ENCODE results near the gene CAMKV. TPM values are rescaled to one million over a fixed set of nuclear protein-coding genes. Genes with fewer than 3 reads are reported as not detected.

The CAMKV gene
- total RNA-seq, 1 donor from 2014 or later = 0.96 TPM

GRCh38 chr3:49903451-49904424 lies 34.0 kb upstream of the CAMKV start, which contains the start of gene MST1R:
TSS of gene MST1R (minus strand) at chr3:49903873. CDS start at chr3:49903609, 264 bp downstream.
- H3K27ac Mint-ChIP-seq = peak within 1 kb of the TSS; percentile 90
- peaks cover 32% of the 10 kb centered on the region for H3K4me1 Mint-ChIP-seq (ENCODE audit: low read depth)
- peak within 1 kb of the TSS; percentile 86 for H3K4me3 Mint-ChIP-seq
- no peaks in the 10 kb centered on the region for H3K9me3 Mint-ChIP-seq
- no peaks in the 10 kb centered on the region for H3K27me3 Mint-ChIP-seq (ENCODE audit: insufficient read depth)
- intact Hi-C loops (cut with micrococcal nuclease) = loop anchor here (1.0 to 5.0 kb wide), 5 partner anchors 26 to 396 kb away; partner anchors contain the start of genes HYAL3, IP6K1, MON1A and NAA80
- DNase-seq (ENCODE audit: low spot score) = peak; percentile 86
- H3K36me3 Mint-ChIP-seq (ENCODE audit: low read depth) = peaks cover 2% of the 10 kb centered on the region

GRCh38 chr3:49902511-49903345 lies 33.0 kb upstream of the CAMKV start:
- intact Hi-C loops (cut with micrococcal nuclease) = loop anchor here (1.0 to 5.0 kb wide), 5 partner anchors 27 to 397 kb away; partner anchors contain the start of genes HYAL3, IP6K1, MON1A and NAA80
- Mint-ChIP-seq H3K27ac (no peak overlapping the region), H3K27me3 (ENCODE audit: insufficient read depth) (no peaks in the 10 kb centered on the region), H3K36me3 (ENCODE audit: low read depth) (peaks cover 2% of the 10 kb centered on the region), H3K4me3 (no peak overlapping the region), H3K9me3 (no peaks in the 10 kb centered on the region), H3K4me1 (ENCODE audit: low read depth) (peaks cover 32% of the 10 kb centered on the region)
- no peak for DNase-seq (ENCODE audit: low spot score)

GRCh38 chr3:49901366-49902339 lies 31.9 kb upstream of the CAMKV start:
- H3K4me1 Mint-ChIP-seq (ENCODE audit: low read depth) = peaks cover 24% of the 10 kb centered on the region
- intact Hi-C loops (cut with micrococcal nuclease) = loop anchor here (5.0 kb wide), 2 partner anchors 114 to 364 kb away; partner anchors contain the start of gene IP6K1
- H3K9me3 Mint-ChIP-seq = no peaks in the 10 kb centered on the region
- peaks cover 2% of the 10 kb centered on the region for H3K36me3 Mint-ChIP-seq (ENCODE audit: low read depth)
- no peaks in the 10 kb centered on the region for H3K27me3 Mint-ChIP-seq (ENCODE audit: insufficient read depth)
- no peak for DNase-seq (ENCODE audit: low spot score)
- no peak overlapping the region for H3K27ac Mint-ChIP-seq
- no peak overlapping the region for H3K4me3 Mint-ChIP-seq

- no peaks in the 10 kb centered on the region for H3K27me3 Mint-ChIP-seq (ENCODE audit: insufficient read depth)
- H3K4me1 Mint-ChIP-seq (ENCODE audit: low read depth) = peaks cover 14% of the 10 kb centered on the region
- H3K27ac Mint-ChIP-seq = no peak overlapping the region
- no peaks in the 10 kb centered on the region for H3K9me3 Mint-ChIP-seq
- intact Hi-C loops (cut with micrococcal nuclease) = loop anchor here (5.0 kb wide), 2 partner anchors 113 to 363 kb away; partner anchors contain the start of gene IP6K1
- DNase-seq (ENCODE audit: low spot score) = no peak
- H3K4me3 Mint-ChIP-seq = no peak overlapping the region
- H3K36me3 Mint-ChIP-seq (ENCODE audit: low read depth) = peaks cover 2% of the 10 kb centered on the region
These were observed 30.9 kb upstream of the CAMKV start for GRCh38 chr3:49900491-49901153.

- H3K4me1 Mint-ChIP-seq (ENCODE audit: low read depth) = peaks cover 8% of the 10 kb centered on the region
- H3K27me3 Mint-ChIP-seq (ENCODE audit: insufficient read depth) = no peaks in the 10 kb centered on the region
- no peak overlapping the region for H3K4me3 Mint-ChIP-seq
- peaks cover 2% of the 10 kb centered on the region for H3K36me3 Mint-ChIP-seq (ENCODE audit: low read depth)
- H3K27ac Mint-ChIP-seq = no peak overlapping the region
- no peaks in the 10 kb centered on the region for H3K9me3 Mint-ChIP-seq
- intact Hi-C loops (cut with micrococcal nuclease) = loop anchor here (5.0 kb wide), 2 partner anchors 113 to 363 kb away; partner anchors contain the start of gene IP6K1
- no peak for DNase-seq (ENCODE audit: low spot score)
These were observed 30.1 kb upstream of the CAMKV start for GRCh38 chr3:49899815-49900214.

- Mint-ChIP-seq H3K36me3 (ENCODE audit: low read depth) (peaks cover 1% of the 10 kb centered on the region), H3K27ac (no peak overlapping the region), H3K4me1 (ENCODE audit: low read depth) (peaks cover 3% of the 10 kb centered on the region), H3K4me3 (no peak overlapping the region), H3K27me3 (ENCODE audit: insufficient read depth) (no peaks in the 10 kb centered on the region), H3K9me3 (no peaks in the 10 kb centered on the region)
- intact Hi-C loops (cut with micrococcal nuclease) = no loop called here
- DNase-seq (ENCODE audit: low spot score) = no peak
These were observed 29.3 kb upstream of the CAMKV start for GRCh38 chr3:49898991-49899390.

GRCh38 chr3:49896345-49896744 lies 26.6 kb upstream of the CAMKV start:
- Mint-ChIP-seq H3K9me3 (no peaks in the 10 kb centered on the region), H3K4me3 (no peak overlapping the region), H3K4me1 (ENCODE audit: low read depth) (no peaks in the 10 kb centered on the region), H3K27ac (no peak overlapping the region), H3K36me3 (ENCODE audit: low read depth) (no peaks in the 10 kb centered on the region), H3K27me3 (ENCODE audit: insufficient read depth) (no peaks in the 10 kb centered on the region)
- intact Hi-C loops (cut with micrococcal nuclease) = no loop called here
- no peak for DNase-seq (ENCODE audit: low spot score)

- intact Hi-C loops (cut with micrococcal nuclease) = no loop called here
- Mint-ChIP-seq H3K4me3 (no peak overlapping the region), H3K9me3 (no peaks in the 10 kb centered on the region), H3K27me3 (ENCODE audit: insufficient read depth) (no peaks in the 10 kb centered on the region), H3K27ac (no peak overlapping the region), H3K4me1 (ENCODE audit: low read depth) (no peaks in the 10 kb centered on the region), H3K36me3 (ENCODE audit: low read depth) (no peaks in the 10 kb centered on the region)
- DNase-seq (ENCODE audit: low spot score) = no peak
These were observed 26.1 kb upstream of the CAMKV start for GRCh38 chr3:49895791-49896190.

GRCh38 chr3:49889296-49889695 lies 19.6 kb upstream of the CAMKV start:
- H3K36me3 Mint-ChIP-seq (ENCODE audit: low read depth) = no peaks in the 10 kb centered on the region
- H3K27ac Mint-ChIP-seq = no peak overlapping the region
- H3K4me3 Mint-ChIP-seq = no peak overlapping the region
- H3K27me3 Mint-ChIP-seq (ENCODE audit: insufficient read depth) = no peaks in the 10 kb centered on the region
- no peaks in the 10 kb centered on the region for H3K9me3 Mint-ChIP-seq
- H3K4me1 Mint-ChIP-seq (ENCODE audit: low read depth) = no peaks in the 10 kb centered on the region
- DNase-seq (ENCODE audit: low spot score) = no peak
- intact Hi-C loops (cut with micrococcal nuclease) = no loop called here

GRCh38 chr3:49886922-49887265 lies 17.2 kb upstream of the CAMKV start:
- intact Hi-C loops (cut with micrococcal nuclease) = no loop called here
- H3K4me3 Mint-ChIP-seq = no peak overlapping the region
- H3K36me3 Mint-ChIP-seq (ENCODE audit: low read depth) = no peaks in the 10 kb centered on the region
- no peaks in the 10 kb centered on the region for H3K9me3 Mint-ChIP-seq
- H3K4me1 Mint-ChIP-seq (ENCODE audit: low read depth) = no peaks in the 10 kb centered on the region
- no peak overlapping the region for H3K27ac Mint-ChIP-seq
- DNase-seq (ENCODE audit: low spot score) = no peak
- H3K27me3 Mint-ChIP-seq (ENCODE audit: insufficient read depth) = peaks cover 3% of the 10 kb centered on the region

GRCh38 chr3:49883998-49884397 lies 14.3 kb upstream of the CAMKV start:
- DNase-seq (ENCODE audit: low spot score) = no peak
- no peak overlapping the region for H3K27ac Mint-ChIP-seq
- intact Hi-C loops (cut with micrococcal nuclease) = no loop called here
- H3K4me3 Mint-ChIP-seq = no peak overlapping the region
- H3K9me3 Mint-ChIP-seq = no peaks in the 10 kb centered on the region
- H3K27me3 Mint-ChIP-seq (ENCODE audit: insufficient read depth) = peaks cover 5% of the 10 kb centered on the region
- H3K36me3 Mint-ChIP-seq (ENCODE audit: low read depth) = no peaks in the 10 kb centered on the region
- H3K4me1 Mint-ChIP-seq (ENCODE audit: low read depth) = no peaks in the 10 kb centered on the region
